ENCODE measurements around the gene FUOM.

The FUOM gene

DNA sequence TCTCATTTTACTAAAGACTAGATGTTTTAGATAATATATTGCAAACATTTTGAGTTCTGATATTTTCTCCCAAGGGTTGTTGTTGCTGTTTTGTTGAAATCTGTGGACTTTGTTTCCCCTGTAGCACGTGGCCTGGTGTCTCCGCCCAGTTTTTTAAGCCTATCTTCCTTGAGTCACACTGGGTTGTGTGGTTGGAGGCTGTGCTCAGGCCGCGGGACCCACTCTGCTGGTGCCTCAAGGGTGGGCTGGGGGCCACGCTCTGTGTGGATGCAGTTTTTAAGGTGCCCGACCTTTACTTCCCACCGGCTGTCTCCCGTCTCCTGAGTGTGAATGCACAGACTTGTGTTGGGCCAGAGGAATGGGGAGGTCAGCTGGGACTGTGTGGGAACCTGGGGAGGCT lies 14.9 kb downstream of the FUOM start:
- no peak for DNase-seq (ENCODE audit: extremely low read depth, insufficient read length)
- no peak overlapping the region for H3K4me3 ChIP-seq (replicated peaks; ENCODE audit: low read depth, low read length)
- no peaks in the 10 kb centered on the region for H3K27me3 ChIP-seq (replicated peaks; ENCODE audit: control insufficient read depth, insufficient read depth, low read length)
- no peaks in the 10 kb centered on the region for H3K36me3 ChIP-seq (ENCODE audit: control insufficient read depth, insufficient read depth, low read length)
- TF ChIP-seq, protein P1, sequence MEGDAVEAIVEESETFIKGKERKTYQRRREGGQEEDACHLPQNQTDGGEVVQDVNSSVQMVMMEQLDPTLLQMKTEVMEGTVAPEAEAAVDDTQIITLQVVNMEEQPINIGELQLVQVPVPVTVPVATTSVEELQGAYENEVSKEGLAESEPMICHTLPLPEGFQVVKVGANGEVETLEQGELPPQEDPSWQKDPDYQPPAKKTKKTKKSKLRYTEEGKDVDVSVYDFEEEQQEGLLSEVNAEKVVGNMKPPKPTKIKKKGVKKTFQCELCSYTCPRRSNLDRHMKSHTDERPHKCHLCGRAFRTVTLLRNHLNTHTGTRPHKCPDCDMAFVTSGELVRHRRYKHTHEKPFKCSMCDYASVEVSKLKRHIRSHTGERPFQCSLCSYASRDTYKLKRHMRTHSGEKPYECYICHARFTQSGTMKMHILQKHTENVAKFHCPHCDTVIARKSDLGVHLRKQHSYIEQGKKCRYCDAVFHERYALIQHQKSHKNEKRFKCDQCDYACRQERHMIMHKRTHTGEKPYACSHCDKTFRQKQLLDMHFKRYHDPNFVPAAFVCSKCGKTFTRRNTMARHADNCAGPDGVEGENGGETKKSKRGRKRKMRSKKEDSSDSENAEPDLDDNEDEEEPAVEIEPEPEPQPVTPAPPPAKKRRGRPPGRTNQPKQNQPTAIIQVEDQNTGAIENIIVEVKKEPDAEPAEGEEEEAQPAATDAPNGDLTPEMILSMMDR (IDR thresholded peaks at IDR 0.05; ENCODE audit: insufficient read depth, low read length, poor library complexity, severe bottlenecking), result no peak

DNA sequence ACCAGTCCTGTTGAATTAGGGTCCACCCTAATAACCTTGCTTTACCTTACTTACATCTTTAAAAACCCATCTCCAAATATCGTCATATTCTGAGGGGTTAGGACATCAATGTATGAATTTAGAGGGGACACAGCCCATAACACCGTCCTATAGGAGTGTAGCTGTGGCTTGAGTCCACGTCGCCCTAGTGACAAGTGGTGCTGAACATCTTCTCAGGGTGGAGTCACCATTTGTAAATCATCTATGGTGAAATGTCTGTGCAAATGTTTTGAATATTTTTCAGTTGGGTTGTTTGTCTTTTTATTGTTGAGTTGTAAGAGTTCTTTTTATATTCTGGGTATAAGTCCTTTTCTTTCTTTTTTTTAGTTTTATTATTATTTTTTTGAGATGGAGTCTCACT lies 15.8 kb downstream of the FUOM start:
- Histone ChIP-seq H3K36me3 (ENCODE audit: control insufficient read depth, insufficient read depth, low read length) (no peaks in the 10 kb centered on the region), H3K27me3 (replicated peaks; ENCODE audit: control insufficient read depth, insufficient read depth, low read length) (no peaks in the 10 kb centered on the region), H3K4me3 (replicated peaks; ENCODE audit: low read depth, low read length) (no peak overlapping the region)
- TF ChIP-seq, protein P1 (IDR thresholded peaks at IDR 0.05; ENCODE audit: insufficient read depth, low read length, poor library complexity, severe bottlenecking), result no peak
- no peak for DNase-seq (ENCODE audit: extremely low read depth, insufficient read length)

DNA sequence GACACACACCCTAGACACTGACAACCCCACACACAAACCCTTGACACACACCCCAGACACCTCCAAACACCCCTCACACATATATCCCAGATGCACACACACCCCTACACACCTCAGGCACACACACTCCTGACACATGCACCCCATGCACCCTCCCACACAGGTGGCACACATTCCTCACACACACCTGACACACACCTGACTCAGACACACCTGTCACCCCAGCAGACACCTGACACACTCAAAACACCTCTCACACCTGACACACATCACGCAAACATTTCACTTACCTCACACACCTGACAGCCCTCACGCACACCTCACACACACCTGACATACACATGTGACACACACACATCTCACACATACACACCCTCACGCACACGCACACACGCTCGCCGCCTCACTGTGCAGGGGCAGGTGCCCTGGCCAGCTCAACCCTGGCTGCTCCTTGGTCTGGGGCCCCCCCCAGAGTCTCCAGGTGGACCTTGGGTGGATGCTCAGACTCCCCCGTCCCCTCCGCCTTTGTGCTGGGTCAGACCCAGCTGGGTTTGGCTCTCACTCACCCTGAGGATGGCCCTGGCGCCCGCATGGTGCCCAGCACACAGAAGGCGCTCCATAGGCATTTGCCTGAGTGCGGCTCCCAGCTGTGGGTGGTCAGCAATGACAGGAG lies 18.0 kb downstream of the FUOM start:
- TF ChIP-seq, protein P1 (IDR thresholded peaks at IDR 0.05; ENCODE audit: insufficient read depth, low read length, poor library complexity, severe bottlenecking), result no peak
- no peaks in the 10 kb centered on the region for H3K27me3 ChIP-seq (replicated peaks; ENCODE audit: control insufficient read depth, insufficient read depth, low read length)
- H3K36me3 ChIP-seq (ENCODE audit: control insufficient read depth, insufficient read depth, low read length), result no peaks in the 10 kb centered on the region

DNA sequence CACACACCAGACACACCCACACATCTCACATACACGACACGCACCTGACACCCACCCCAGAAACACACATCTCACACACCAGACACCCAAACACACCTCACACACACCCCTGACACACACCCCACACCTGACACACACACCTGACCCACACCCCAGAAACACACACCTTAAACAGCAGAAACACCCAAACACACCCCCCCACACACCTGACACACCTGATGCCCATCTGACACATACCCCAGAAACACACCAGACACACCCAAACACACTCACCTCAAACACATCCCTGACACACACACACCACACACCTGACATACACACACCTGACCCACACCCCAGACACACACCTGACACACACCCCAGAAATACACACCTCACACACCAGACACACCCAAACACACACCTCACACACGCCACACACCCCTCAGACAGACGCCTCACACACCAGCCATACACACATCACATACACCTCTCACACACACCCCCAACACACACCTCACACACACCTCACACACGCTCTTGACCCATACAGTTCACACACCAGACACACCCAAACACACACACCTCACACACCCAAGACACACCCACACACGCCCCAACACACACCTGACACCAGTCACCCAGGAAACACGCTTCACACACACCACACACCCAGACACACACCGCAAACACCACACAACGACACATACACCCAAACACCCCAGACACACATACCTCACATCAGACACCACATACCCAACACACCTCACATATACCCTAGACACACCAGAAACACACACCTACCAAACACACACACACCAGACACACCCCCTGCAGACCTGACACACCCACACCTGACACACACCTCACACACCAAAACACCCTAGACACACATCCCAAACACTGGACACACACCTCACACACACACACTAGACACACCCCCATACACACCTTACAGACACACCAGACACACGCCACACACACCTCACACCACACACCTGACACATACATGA lies 19.4 kb downstream of the FUOM start:
- Histone ChIP-seq H3K4me3 (replicated peaks; ENCODE audit: low read depth, low read length) (no peak overlapping the region), H3K36me3 (ENCODE audit: control insufficient read depth, insufficient read depth, low read length) (no peaks in the 10 kb centered on the region), H3K27me3 (replicated peaks; ENCODE audit: control insufficient read depth, insufficient read depth, low read length) (no peaks in the 10 kb centered on the region)
- TF ChIP-seq, protein P1 (IDR thresholded peaks at IDR 0.05; ENCODE audit: insufficient read depth, low read length, poor library complexity, severe bottlenecking), result no peak
- no peak for DNase-seq (ENCODE audit: extremely low read depth, insufficient read length)

More for the DNA sequence above, 18.0 kb downstream of the FUOM start:
- no peak for DNase-seq (ENCODE audit: extremely low read depth, insufficient read length)
- H3K4me3 ChIP-seq (replicated peaks; ENCODE audit: low read depth, low read length), result no peak overlapping the region

DNA sequence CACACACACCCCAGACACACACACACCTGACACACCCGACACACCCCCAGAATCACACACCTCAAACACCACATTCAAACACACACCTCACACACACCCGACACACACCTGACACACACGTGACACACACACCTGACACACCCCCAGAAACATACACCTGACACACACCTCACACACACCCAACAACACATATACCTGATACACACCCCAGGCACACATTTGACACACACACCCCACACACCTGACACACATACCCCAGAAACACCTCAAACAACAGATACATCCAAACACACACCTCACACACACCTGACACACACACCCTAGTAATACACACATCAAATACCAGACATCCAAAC lies 20.5 kb downstream of the FUOM start:
- no peaks in the 10 kb centered on the region for H3K36me3 ChIP-seq (ENCODE audit: control insufficient read depth, insufficient read depth, low read length)
- no peak for DNase-seq (ENCODE audit: extremely low read depth, insufficient read length)
- no peaks in the 10 kb centered on the region for H3K27me3 ChIP-seq (replicated peaks; ENCODE audit: control insufficient read depth, insufficient read depth, low read length)
- H3K4me3 ChIP-seq (replicated peaks; ENCODE audit: low read depth, low read length), result no peak overlapping the region
- TF ChIP-seq, protein P1 (IDR thresholded peaks at IDR 0.05; ENCODE audit: insufficient read depth, low read length, poor library complexity, severe bottlenecking), result no peak

Data from GM06990 (cell line).